Activated CD4-positive, alpha-beta memory T cell treated with anti-CD3 and anti-CD28 coated beads, Interleukin-2, amount 10 ng/mL, durations not matched to agents 7 days and 5 days (primary cell): ENCODE data around the gene ZNF608. TPM values are rescaled to one million over a fixed set of nuclear protein-coding genes. Genes with fewer than 3 reads are reported as not detected.

Experiments used
- CTCF ChIA-PET: fragments of 350-600 bp; sonication (Branson Sonifier 250); formaldehyde crosslinking; loops from one replicate; lab custom pipeline; 2021; ENCODE audit warnings: antibody characterized with exemption, inconsistent platforms; lab: Charles Lee
- POLR2A ChIA-PET: fragments of 350-600 bp; sonication (Branson Sonifier 250); formaldehyde crosslinking; loops from one replicate; lab custom pipeline; 2021; ENCODE audit warnings: antibody characterized with exemption; lab: Charles Lee
- DNase-seq: peaks from one replicate; pipeline ENCODE4 v3.0.0-alpha.2; 2020
- H3K27ac Mint-ChIP-seq: one replicate; pipeline ENCODE4 v1.8.0; 2021; ENCODE audit warnings: mild to moderate bottlenecking, mixed read lengths
- H3K27me3 Mint-ChIP-seq: one replicate; pipeline ENCODE4 v1.8.0; 2021; ENCODE audit warnings: mixed read lengths
- H3K36me3 Mint-ChIP-seq: one replicate; pipeline ENCODE4 v1.8.0; 2021; ENCODE audit warnings: low read depth, mixed read lengths
- H3K4me1 Mint-ChIP-seq: one replicate; pipeline ENCODE4 v1.8.0; 2021; ENCODE audit warnings: mixed read lengths
- H3K4me3 Mint-ChIP-seq: one replicate; pipeline ENCODE4 v1.8.0; 2021; ENCODE audit warnings: mild to moderate bottlenecking, mixed read lengths
- H3K9me3 Mint-ChIP-seq: one replicate; pipeline ENCODE4 v1.8.0; 2021; ENCODE audit warnings: mixed read lengths
- total RNA-seq, 2 experiments: library from RNA; stranded (reverse); gene quantifications; one replicate each; pipeline ENCODE4 v1.2.3, GENCODE V29; 2021

The ZNF608 gene
- total RNA-seq, 2 experiments from 2014 or later = not detected

- no peak for DNase-seq
- H3K27ac Mint-ChIP-seq = no peak overlapping the region
- CTCF ChIA-PET = no interaction called here
- no peaks in the 10 kb centered on the region for H3K36me3 Mint-ChIP-seq
- H3K4me3 Mint-ChIP-seq = no peak overlapping the region
- no peaks in the 10 kb centered on the region for H3K9me3 Mint-ChIP-seq
- POLR2A ChIA-PET = no interaction called here
- H3K27me3 Mint-ChIP-seq = peaks cover 42% of the 10 kb centered on the region
- H3K4me1 Mint-ChIP-seq = no peaks in the 10 kb centered on the region
These were observed 1.6 kb upstream of the ZNF608 start for GRCh38 chr5:124747791-124748686.

- ChIA-PET POLR2A (no interaction called here), CTCF (no interaction called here)
- no peak overlapping the region for H3K4me3 Mint-ChIP-seq
- H3K27ac Mint-ChIP-seq = no peak overlapping the region
- H3K36me3 Mint-ChIP-seq = no peaks in the 10 kb centered on the region
- no peaks in the 10 kb centered on the region for H3K4me1 Mint-ChIP-seq
- no peak for DNase-seq
- peaks cover 42% of the 10 kb centered on the region for H3K27me3 Mint-ChIP-seq
- no peaks in the 10 kb centered on the region for H3K9me3 Mint-ChIP-seq
These were observed 714 bp upstream of the ZNF608 start for GRCh38 chr5:124746916-124747790.

- no peak for DNase-seq
- Mint-ChIP-seq H3K4me3 (no peak overlapping the region), H3K4me1 (no peaks in the 10 kb centered on the region), H3K27ac (no peak overlapping the region), H3K27me3 (peaks cover 42% of the 10 kb centered on the region), H3K36me3 (no peaks in the 10 kb centered on the region), H3K9me3 (no peaks in the 10 kb centered on the region)
- ChIA-PET POLR2A (no interaction called here), CTCF (no interaction called here)
These were observed 1.2 kb downstream of the ZNF608 start for GRCh38 chr5:124745007-124745927.

GRCh38 chr5:124744170-124744971 is 2.1 kb downstream of the ZNF608 start:
- CTCF ChIA-PET = no interaction called here
- Mint-ChIP-seq H3K36me3 (no peaks in the 10 kb centered on the region), H3K4me3 (no peak overlapping the region), H3K27me3 (peaks cover 42% of the 10 kb centered on the region), H3K4me1 (no peaks in the 10 kb centered on the region), H3K27ac (no peak overlapping the region), H3K9me3 (no peaks in the 10 kb centered on the region)
- POLR2A ChIA-PET = no interaction called here
- no peak for DNase-seq

GRCh38 chr5:124743602-124744169 is 2.8 kb downstream of the ZNF608 start:
- DNase-seq = no peak
- CTCF ChIA-PET = no interaction called here
- H3K27ac Mint-ChIP-seq = no peak overlapping the region
- H3K9me3 Mint-ChIP-seq = no peaks in the 10 kb centered on the region
- H3K4me3 Mint-ChIP-seq = no peak overlapping the region
- H3K4me1 Mint-ChIP-seq = no peaks in the 10 kb centered on the region
- POLR2A ChIA-PET = no interaction called here
- H3K36me3 Mint-ChIP-seq = no peaks in the 10 kb centered on the region
- H3K27me3 Mint-ChIP-seq = peaks cover 35% of the 10 kb centered on the region

- H3K27ac Mint-ChIP-seq = no peak overlapping the region
- POLR2A ChIA-PET = no interaction called here
- H3K27me3 Mint-ChIP-seq = peaks cover 30% of the 10 kb centered on the region
These were observed 3.3 kb downstream of the ZNF608 start for GRCh38 chr5:124742983-124743601.

GRCh38 chr5:124742521-124742920 is 3.9 kb downstream of the ZNF608 start:
- Mint-ChIP-seq H3K4me3 (no peak overlapping the region), H3K9me3 (no peaks in the 10 kb centered on the region), H3K27ac (no peak overlapping the region), H3K27me3 (peaks cover 24% of the 10 kb centered on the region), H3K36me3 (no peaks in the 10 kb centered on the region), H3K4me1 (no peaks in the 10 kb centered on the region)
- ChIA-PET POLR2A (no interaction called here), CTCF (no interaction called here)
- DNase-seq = no peak

More at GRCh38 chr5:124742983-124743601, 3.3 kb downstream of the ZNF608 start:
- H3K4me1 Mint-ChIP-seq = no peaks in the 10 kb centered on the region
- CTCF ChIA-PET = no interaction called here
- DNase-seq = no peak
- no peaks in the 10 kb centered on the region for H3K9me3 Mint-ChIP-seq
- no peak overlapping the region for H3K4me3 Mint-ChIP-seq
- H3K36me3 Mint-ChIP-seq = no peaks in the 10 kb centered on the region

GRCh38 chr5:124741711-124742496 is 4.5 kb downstream of the ZNF608 start:
- ChIA-PET POLR2A (no interaction called here), CTCF (no interaction called here)
- no peaks in the 10 kb centered on the region for H3K4me1 Mint-ChIP-seq
- no peak overlapping the region for H3K4me3 Mint-ChIP-seq
- DNase-seq = no peak
- no peaks in the 10 kb centered on the region for H3K9me3 Mint-ChIP-seq
- peaks cover 19% of the 10 kb centered on the region for H3K27me3 Mint-ChIP-seq
- H3K36me3 Mint-ChIP-seq = no peaks in the 10 kb centered on the region
- H3K27ac Mint-ChIP-seq = no peak overlapping the region

GRCh38 chr5:124740991-124741583 is 5.4 kb downstream of the ZNF608 start:
- Mint-ChIP-seq H3K27ac (no peak overlapping the region), H3K4me3 (no peak overlapping the region), H3K27me3 (peaks cover 11% of the 10 kb centered on the region), H3K36me3 (no peaks in the 10 kb centered on the region), H3K9me3 (no peaks in the 10 kb centered on the region), H3K4me1 (no peaks in the 10 kb centered on the region)
- no peak for DNase-seq
- CTCF ChIA-PET = no interaction called here
- POLR2A ChIA-PET = no interaction called here

- no peak for DNase-seq
- POLR2A ChIA-PET = no interaction called here
- CTCF ChIA-PET = no interaction called here
- Mint-ChIP-seq H3K36me3 (no peaks in the 10 kb centered on the region), H3K27me3 (peaks cover 8% of the 10 kb centered on the region), H3K27ac (no peak overlapping the region), H3K4me1 (no peaks in the 10 kb centered on the region), H3K9me3 (no peaks in the 10 kb centered on the region), H3K4me3 (no peak overlapping the region)
These were observed 6.4 kb downstream of the ZNF608 start for GRCh38 chr5:124740071-124740470.

- no peak overlapping the region for H3K4me3 Mint-ChIP-seq
- no peak for DNase-seq
- POLR2A ChIA-PET = no interaction called here
- no peaks in the 10 kb centered on the region for H3K9me3 Mint-ChIP-seq
- CTCF ChIA-PET = no interaction called here
- H3K4me1 Mint-ChIP-seq = no peaks in the 10 kb centered on the region
- no peak overlapping the region for H3K27ac Mint-ChIP-seq
- H3K36me3 Mint-ChIP-seq = no peaks in the 10 kb centered on the region
- H3K27me3 Mint-ChIP-seq = peaks cover 7% of the 10 kb centered on the region
These were observed 6.8 kb downstream of the ZNF608 start for GRCh38 chr5:124739634-124740025.
